HUDEP-2 (cell line): ENCODE results near the gene HTR7.

Experiments used
- DNase-seq, 76 experiments: peaks; one replicate each; lab custom pipeline; 2025; ENCODE audit not compliant: unreplicated experiment in 76 of 76; lab: John Stamatoyannopoulos, UW

The HTR7 gene

GRCh38 chr10:90746829-90747228 is 111.0 kb downstream of the HTR7 start:
- DNase-seq = no peak

GRCh38 chr10:90745565-90745964 is 112.3 kb downstream of the HTR7 start:
- no peak for DNase-seq

GRCh38 chr10:90743291-90743690 is 114.5 kb downstream of the HTR7 start:
- no peak for DNase-seq

- no peak for DNase-seq
These were observed 115.8 kb downstream of the HTR7 start for GRCh38 chr10:90741926-90742565.

GRCh38 chr10:90740265-90740664 is 117.6 kb downstream of the HTR7 start:
- no peak for DNase-seq

- no peak for DNase-seq
These were observed 119.0 kb downstream of the HTR7 start for GRCh38 chr10:90738885-90739284.

- no peak for DNase-seq
These were observed 123.4 kb downstream of the HTR7 start for GRCh38 chr10:90734415-90734814.

- no peak for DNase-seq
These were observed 125.3 kb downstream of the HTR7 start for GRCh38 chr10:90732581-90732980.

- DNase-seq = no peak
These were observed 134.3 kb downstream of the HTR7 start for GRCh38 chr10:90723416-90724068.

- no peak for DNase-seq
These were observed 135.0 kb downstream of the HTR7 start for GRCh38 chr10:90722832-90723231.

GRCh38 chr10:90718182-90718581 is 139.7 kb downstream of the HTR7 start:
- no peak for DNase-seq

- no peak for DNase-seq
These were observed 145.3 kb downstream of the HTR7 start for GRCh38 chr10:90712529-90712928.

GRCh38 chr10:90709727-90710126 is 148.1 kb downstream of the HTR7 start:
- DNase-seq = no peak

GRCh38 chr10:90707657-90708056 is 150.2 kb downstream of the HTR7 start:
- no peak for DNase-seq

GRCh38 chr10:90701428-90701827 is 156.4 kb downstream of the HTR7 start:
- DNase-seq = no peak

- no peak for DNase-seq
These were observed 161.7 kb downstream of the HTR7 start for GRCh38 chr10:90695915-90696676.
